Bronchial epithelial cell (primary cell): ENCODE results near the gene CACNA1H. TPM values are rescaled to one million over a fixed set of nuclear protein-coding genes. Genes with fewer than 3 reads are reported as not detected.

Experiments used
- DNase-seq: peaks from one replicate; pipeline ENCODE4 v3.0.0-alpha.2; 2010; ENCODE audit warnings: low read depth
- FAIRE-seq: peaks from 2 replicates; lab custom pipeline; 2011; peaks lifted over from hg19 to GRCh38; lab: Jason Lieb, UNC
- H3K27me3 ChIP-seq: 2 replicates; pipeline ENCODE4 v1.5.1; 2011; ENCODE audit warnings: low read length; ENCODE audit not compliant: control insufficient read depth, insufficient read depth
- H3K36me3 ChIP-seq: 2 replicates; pipeline ENCODE4 v1.5.1; 2011; ENCODE audit warnings: low read length; ENCODE audit not compliant: control insufficient read depth, insufficient read depth
- H3K4me3 ChIP-seq: 2 replicates; pipeline ENCODE4 v1.5.1; 2011; ENCODE audit warnings: mild to moderate bottlenecking, low read depth, low read length, control low read depth
- total RNA-seq: library from RNA; depleted of rRNA; stranded (reverse); fragments of >200 nt; gene quantifications from 2 replicates; pipeline ENCODE4 v1.2.1, GENCODE V29; 2014
- TF ChIP-seq, protein P1 (sequence below): IDR thresholded peaks from 2 replicates; pipeline ENCODE4 v1.5.1; 2011; ENCODE audit warnings: mild to moderate bottlenecking, moderate library complexity, low read length, control low read depth, inconsistent platforms; ENCODE audit not compliant: insufficient read depth, severe bottlenecking

The CACNA1H gene
- total RNA-seq, 1 donor from 2014 or later = not detected

DNA sequence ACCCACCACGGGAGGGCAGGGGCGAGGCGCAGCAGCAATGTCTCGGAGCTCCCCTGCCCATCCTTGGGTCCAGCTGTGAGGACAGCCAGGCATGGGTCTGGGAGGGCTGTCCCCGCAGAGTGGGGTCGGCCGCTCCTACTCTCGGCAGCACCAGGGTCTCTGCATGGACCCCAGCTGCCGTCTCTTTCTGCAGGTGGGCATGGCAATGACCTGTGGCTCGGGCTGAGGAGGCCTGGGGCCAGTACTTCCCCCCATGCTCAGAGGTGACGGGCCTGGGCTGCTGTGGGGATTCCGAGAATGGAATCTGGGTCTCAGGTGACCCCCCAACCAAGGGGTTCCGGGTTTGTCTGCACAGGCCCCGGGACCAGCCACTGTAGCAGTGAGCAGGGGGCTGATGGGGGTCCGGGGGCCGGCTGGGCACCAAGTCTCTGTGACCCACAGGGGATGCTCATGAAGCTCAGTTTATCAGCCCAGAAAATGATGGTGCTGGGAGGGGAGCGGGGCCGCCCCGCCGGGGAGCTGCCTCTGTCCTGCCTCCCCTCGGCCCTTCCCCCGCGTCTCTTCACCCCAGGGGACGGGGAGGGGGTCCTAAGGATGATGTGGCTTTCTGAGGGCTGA is 23.5 kb downstream of the CACNA1H start:
- Histone ChIP-seq H3K4me3 (no peak overlapping the region), H3K27me3 (no peaks in the 10 kb centered on the region), H3K36me3 (no peaks in the 10 kb centered on the region)
- TF ChIP-seq, protein P1, sequence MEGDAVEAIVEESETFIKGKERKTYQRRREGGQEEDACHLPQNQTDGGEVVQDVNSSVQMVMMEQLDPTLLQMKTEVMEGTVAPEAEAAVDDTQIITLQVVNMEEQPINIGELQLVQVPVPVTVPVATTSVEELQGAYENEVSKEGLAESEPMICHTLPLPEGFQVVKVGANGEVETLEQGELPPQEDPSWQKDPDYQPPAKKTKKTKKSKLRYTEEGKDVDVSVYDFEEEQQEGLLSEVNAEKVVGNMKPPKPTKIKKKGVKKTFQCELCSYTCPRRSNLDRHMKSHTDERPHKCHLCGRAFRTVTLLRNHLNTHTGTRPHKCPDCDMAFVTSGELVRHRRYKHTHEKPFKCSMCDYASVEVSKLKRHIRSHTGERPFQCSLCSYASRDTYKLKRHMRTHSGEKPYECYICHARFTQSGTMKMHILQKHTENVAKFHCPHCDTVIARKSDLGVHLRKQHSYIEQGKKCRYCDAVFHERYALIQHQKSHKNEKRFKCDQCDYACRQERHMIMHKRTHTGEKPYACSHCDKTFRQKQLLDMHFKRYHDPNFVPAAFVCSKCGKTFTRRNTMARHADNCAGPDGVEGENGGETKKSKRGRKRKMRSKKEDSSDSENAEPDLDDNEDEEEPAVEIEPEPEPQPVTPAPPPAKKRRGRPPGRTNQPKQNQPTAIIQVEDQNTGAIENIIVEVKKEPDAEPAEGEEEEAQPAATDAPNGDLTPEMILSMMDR = no peak
- FAIRE-seq (no peak), DNase-seq (no peak)

DNA sequence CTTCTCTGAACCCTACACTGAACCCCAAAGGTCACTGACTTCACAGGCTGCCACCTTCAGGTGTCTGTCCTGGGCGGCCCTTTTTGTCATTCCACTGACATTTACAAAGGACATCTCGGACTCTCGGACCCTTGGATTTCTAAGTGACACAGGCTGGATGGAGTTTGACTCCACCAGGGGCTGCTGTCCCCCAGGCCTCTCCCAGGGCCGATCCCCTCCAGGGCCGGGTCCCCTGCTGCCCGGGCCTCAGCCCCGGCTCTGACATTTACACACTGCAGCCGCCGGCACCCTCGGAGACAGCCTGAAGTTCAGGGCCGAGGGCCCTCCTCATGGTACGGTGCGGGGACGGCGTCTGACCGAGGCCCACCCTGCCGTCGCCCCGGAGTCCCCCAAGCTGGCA is 24.1 kb downstream of the CACNA1H start:
- no peak for FAIRE-seq
- no peak for DNase-seq
- TF ChIP-seq, protein P1 = no peak
- H3K36me3 ChIP-seq = no peaks in the 10 kb centered on the region
- H3K27me3 ChIP-seq = no peaks in the 10 kb centered on the region
- H3K4me3 ChIP-seq = no peak overlapping the region

DNA sequence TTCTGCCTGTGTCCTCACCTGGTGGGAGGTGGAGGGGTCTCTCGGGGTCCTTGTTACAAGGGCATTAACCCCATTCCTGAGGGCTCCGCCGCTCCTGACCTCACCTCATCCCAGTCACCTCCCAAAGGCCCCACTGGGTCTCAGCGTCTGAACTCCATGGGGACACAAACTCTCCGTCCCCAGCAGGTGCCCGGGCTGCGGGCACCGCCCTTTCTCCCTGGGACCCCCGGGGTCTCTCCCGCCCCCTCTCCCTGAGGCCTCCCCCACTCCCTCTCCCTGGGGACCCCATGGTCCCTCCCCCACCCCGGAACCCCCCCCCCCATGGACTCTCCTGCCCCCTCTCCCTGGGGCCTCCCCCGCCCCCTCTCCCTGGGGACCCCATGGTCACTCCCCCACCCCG is 24.8 kb downstream of the CACNA1H start:
- Histone ChIP-seq H3K27me3 (no peaks in the 10 kb centered on the region), H3K36me3 (no peaks in the 10 kb centered on the region), H3K4me3 (no peak overlapping the region)
- DNase-seq = no peak
- TF ChIP-seq, protein P1 = no peak
- FAIRE-seq = no peak

DNA sequence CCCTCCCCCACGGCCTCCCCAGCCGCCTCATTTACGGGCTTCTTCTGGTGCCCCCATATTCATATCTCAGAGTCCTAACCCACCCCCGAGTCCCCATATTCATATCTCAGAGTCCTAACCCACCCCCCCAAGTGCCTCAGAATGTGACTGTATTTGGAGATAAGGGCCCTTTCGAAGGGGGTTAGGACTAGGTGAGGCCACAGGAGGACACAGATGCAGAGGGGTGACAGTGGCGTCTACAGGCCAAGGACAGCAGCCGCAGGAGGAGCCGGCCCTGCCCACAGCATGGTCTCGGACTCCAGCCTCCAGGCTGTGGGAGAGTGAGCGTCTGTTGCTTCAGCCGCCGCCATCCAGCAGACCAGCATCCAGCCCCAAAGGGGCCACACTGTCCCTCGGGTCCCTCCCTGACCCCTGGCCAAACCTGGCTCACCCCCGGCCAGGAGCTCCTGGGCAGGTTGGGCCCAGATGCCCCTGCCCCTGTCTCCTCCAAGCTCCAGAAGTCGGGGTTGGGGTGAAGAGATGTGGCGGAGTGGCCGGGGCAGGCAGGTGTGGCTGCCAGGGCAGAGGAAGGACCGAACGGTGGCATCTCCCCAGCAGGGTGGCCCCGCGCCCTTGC is 25.5 kb downstream of the CACNA1H start:
- TF ChIP-seq, protein P1 = no peak
- H3K36me3 ChIP-seq = no peaks in the 10 kb centered on the region
- DNase-seq (no peak), FAIRE-seq (no peak)
- H3K27me3 ChIP-seq = no peaks in the 10 kb centered on the region
- H3K4me3 ChIP-seq = no peak overlapping the region

DNA sequence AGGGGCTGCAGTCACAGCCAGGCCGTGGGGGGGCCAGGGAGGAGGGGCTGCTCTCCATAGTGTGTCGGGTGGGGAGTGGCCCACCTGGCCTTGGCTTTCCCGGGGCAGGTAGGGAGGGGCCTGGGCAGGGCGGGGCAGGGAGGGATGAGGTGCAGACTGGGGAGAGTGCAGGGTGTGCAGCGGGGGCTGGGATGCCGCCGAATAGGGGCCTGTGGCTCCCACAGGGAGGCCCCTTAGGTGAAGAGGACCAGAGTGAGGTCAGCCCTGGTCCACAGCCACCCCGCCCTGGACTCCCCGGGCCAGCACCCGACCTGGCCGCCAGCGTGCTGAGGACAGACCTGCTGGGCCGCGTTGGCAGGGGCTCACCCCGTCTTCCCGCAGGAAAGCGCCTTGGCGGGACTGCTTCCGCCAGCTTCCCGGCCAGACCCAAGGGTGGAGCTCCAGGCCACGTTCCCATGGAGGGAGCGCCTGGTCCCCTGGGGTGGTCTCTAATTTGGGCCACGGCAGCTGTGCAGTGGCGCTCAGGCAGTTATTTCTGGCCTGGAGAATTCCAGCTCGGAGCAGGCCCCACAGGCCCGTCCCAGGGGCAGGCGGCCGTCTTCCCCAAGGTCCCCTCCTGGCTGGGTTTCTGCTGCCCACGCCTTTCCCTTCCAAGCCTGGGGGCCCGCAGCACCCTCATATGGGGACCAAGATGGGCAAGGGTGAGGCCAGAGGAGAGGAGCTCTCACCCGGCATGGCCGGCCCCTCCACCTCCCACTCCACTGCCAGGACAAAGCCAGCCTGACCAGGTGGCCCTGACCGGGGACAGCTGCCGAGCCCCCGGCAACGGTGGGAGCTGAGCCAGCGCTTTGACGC is 27.9 kb downstream of the CACNA1H start:
- no peaks in the 10 kb centered on the region for H3K27me3 ChIP-seq

More for the DNA sequence above, 27.9 kb downstream of the CACNA1H start:
- Histone ChIP-seq H3K4me3 (no peak overlapping the region), H3K36me3 (no peaks in the 10 kb centered on the region)
- TF ChIP-seq, protein P1 = no peak
- DNase-seq = no peak
- FAIRE-seq = no peak
